Hepatocyte (in vitro differentiated cells): ENCODE measurements around the gene BORCS8. TPM values are rescaled to one million over a fixed set of nuclear protein-coding genes. Genes with fewer than 3 reads are reported as not detected.
"Not testable (repeated sequence)": the region's sequence is repeated elsewhere in the genome, so short reads cannot be mapped to it uniquely, and the experiment has no call there.

Experiments used
- DNase-seq: peaks from one replicate; pipeline ENCODE4 v3.0.0-alpha.2; 2016; ENCODE audit warnings: low spot score
- H2AFZ ChIP-seq: fragments of 200-600 bp; sonication (generic); 2 replicates; pipeline ENCODE4 v1.6.0; 2016; ENCODE audit warnings: antibody characterized with exemption, mild to moderate bottlenecking
- H3K27ac ChIP-seq: fragments of 200-600 bp; sonication (generic); 2 replicates; pipeline ENCODE4 v1.5.1; 2016; ENCODE audit warnings: mild to moderate bottlenecking
- H3K27me3 ChIP-seq: fragments of 200-600 bp; sonication (generic); 2 replicates; pipeline ENCODE4 v1.6.1; 2016
- H3K36me3 ChIP-seq: fragments of 200-600 bp; sonication (generic); replicated peaks from 2 replicates; pipeline ENCODE4 v1.5.1; 2016; ENCODE audit warnings: low read depth; ENCODE audit not compliant: insufficient read depth
- H3K4me1 ChIP-seq: fragments of 200-600 bp; sonication (generic); 2 replicates; pipeline ENCODE4 v1.5.1; 2016; ENCODE audit warnings: mild to moderate bottlenecking, moderate library complexity; ENCODE audit not compliant: insufficient read depth
- H3K4me2 ChIP-seq: fragments of 200-600 bp; sonication (generic); 2 replicates; pipeline ENCODE4 v1.6.0; 2016
- H3K4me3 ChIP-seq: fragments of 200-600 bp; sonication (generic); 2 replicates; pipeline ENCODE4 v1.5.1; 2016; ENCODE audit warnings: mild to moderate bottlenecking
- H3K79me2 ChIP-seq: fragments of 200-600 bp; sonication (generic); 2 replicates; pipeline ENCODE4 v1.6.0; 2017; ENCODE audit warnings: mild to moderate bottlenecking
- H3K9me2 ChIP-seq: fragments of 200-600 bp; sonication (generic); replicated peaks from 2 replicates; pipeline ENCODE4 v1.6.0; 2017; ENCODE audit warnings: mild to moderate bottlenecking; ENCODE audit not compliant: insufficient read depth
- H3K9me3 ChIP-seq: fragments of 200-600 bp; sonication (generic); 2 replicates; pipeline ENCODE4 v1.5.1; 2016; ENCODE audit warnings: low read depth, mild to moderate bottlenecking
- H4K20me1 ChIP-seq: fragments of 200-600 bp; sonication (generic); 2 replicates; pipeline ENCODE4 v1.6.0; 2016; ENCODE audit warnings: mild to moderate bottlenecking; ENCODE audit not compliant: insufficient read depth, poor library complexity, severe bottlenecking
- CTCF ChIP-seq: fragments of 200-600 bp; sonication (generic); IDR thresholded peaks from 2 replicates; pipeline ENCODE4 v1.5.1; 2016; ENCODE audit warnings: antibody characterized with exemption, mild to moderate bottlenecking; ENCODE audit not compliant: poor library complexity
- EZH2 ChIP-seq: fragments of 200-600 bp; sonication (generic); IDR thresholded peaks from 2 replicates; pipeline ENCODE4 v1.6.1; 2016; ENCODE audit warnings: antibody characterized with exemption, mild to moderate bottlenecking, borderline replicate concordance
- EZH2phosphoT487 ChIP-seq: fragments of 200-600 bp; sonication (generic); IDR thresholded peaks from one replicate; pipeline ENCODE4 v1.6.1; 2018; ENCODE audit warnings: antibody characterized with exemption, mild to moderate bottlenecking, low read depth, moderate library complexity; ENCODE audit not compliant: unreplicated experiment, severe bottlenecking
- WGBS: methylation state at CpG from one replicate; pipeline ENCODE4 v1.1.6; 2016; ENCODE audit warnings: low lambda C conversion rate; ENCODE audit errors: missing lambda C conversion rate; 5-methylcytosine and 5-hydroxymethylcytosine counted together
- polyA plus RNA-seq: library from polyadenylated mRNA; unstranded; fragments of >200 nt; fragmentation: Nextera tagmentation; extraction: Ambion mirVana; gene quantifications from 2 replicates; pipeline ENCODE4 v1.2.1, GENCODE V29; 2016
- total RNA-seq: library from RNA; depleted of rRNA; stranded (reverse); fragments of >200 nt; gene quantifications from 2 replicates; pipeline ENCODE4 v1.2.3, GENCODE V29; 2014

BORCS8 gene
- total and polyA plus RNA-seq, 2 experiments from 2014 or later: 13.1 to 25.6 TPM

GRCh38 chr19:19176950-19177349 lies 15.0 kb downstream of the BORCS8 start:
- Histone ChIP-seq H3K27ac (no peak overlapping the region), H3K27me3 (no peaks in the 10 kb centered on the region), H3K36me3 (no peaks in the 10 kb centered on the region), H3K9me3 (no peaks in the 10 kb centered on the region), H3K4me3 (no peak overlapping the region), H3K9me2 (no peaks in the 10 kb centered on the region), H2AFZ (no peak overlapping the region), H3K4me1 (peaks cover 4% of the 10 kb centered on the region), H3K4me2 (no peak overlapping the region), H4K20me1 (no peaks in the 10 kb centered on the region), H3K79me2 (no peaks in the 10 kb centered on the region)
- DNase-seq: no peak
- 80% methylated on average over 8 of the region's 8 CpGs for WGBS
- TF ChIP-seq EZH2phosphoT487 (no peak), EZH2 (no peak), CTCF (no peak)

DNA sequence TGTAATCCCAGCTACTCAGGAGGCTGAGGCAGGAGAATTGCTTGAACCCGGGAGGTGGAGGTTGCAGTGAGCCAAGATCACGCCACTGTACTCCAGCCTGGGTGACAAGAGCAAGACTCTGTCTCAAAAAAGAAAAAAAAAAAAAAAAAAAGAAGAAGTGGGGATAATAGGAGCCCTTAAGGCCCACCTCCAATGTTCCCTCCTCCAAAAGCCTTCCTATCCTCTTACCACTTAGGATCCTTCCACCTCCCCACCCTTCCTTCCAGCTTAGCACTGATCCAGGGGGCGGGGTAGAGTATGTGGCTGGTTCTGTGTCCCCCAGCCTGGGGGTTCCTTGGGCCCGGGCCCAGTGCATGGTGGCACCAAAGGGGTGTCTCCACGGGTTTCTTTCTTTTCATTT lies 18.7 kb downstream of the BORCS8 start:
- not testable (repeated sequence) for H3K9me2 ChIP-seq, H3K27me3 ChIP-seq, H3K36me3 ChIP-seq, DNase-seq, H3K4me2 ChIP-seq, H3K4me1 ChIP-seq, H2AFZ ChIP-seq, H3K27ac ChIP-seq, H3K4me3 ChIP-seq, H3K79me2 ChIP-seq, H3K9me3 ChIP-seq, H4K20me1 ChIP-seq
- 99% methylated on average over 5 of the region's 5 CpGs for WGBS

DNA sequence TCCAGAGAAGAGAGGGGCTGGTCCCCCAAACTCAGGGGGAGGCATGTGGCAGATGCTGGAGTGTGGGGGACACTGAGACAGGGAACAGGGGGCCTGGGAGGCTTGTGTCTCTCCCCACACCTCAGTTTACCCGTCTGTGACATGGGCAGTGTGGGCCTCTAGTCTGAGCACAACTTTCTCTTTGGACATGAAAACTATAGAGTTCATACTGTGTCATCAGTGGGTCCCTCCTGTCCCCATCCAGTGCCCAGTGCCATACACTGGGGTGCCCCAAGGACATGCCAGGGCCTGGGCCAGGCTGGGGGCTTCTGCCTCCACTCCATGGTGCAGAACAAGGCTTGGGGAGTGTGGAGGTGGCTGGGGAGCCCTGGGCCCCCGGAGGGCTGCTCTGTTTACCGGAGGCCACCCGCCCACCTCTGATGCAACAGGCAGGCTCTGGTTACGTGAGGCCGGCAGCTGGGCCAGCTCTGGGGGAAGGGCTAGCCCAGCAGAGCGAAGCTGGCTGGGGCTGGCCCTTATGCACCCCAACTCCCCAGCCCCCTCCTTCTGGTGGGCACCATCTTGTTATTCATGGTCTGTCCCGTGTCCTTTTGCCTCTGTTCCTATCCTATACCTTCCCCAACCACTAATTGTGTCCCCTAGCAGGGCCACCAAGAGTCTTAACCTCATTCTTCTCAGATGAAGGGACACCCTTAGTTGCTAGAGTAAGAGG lies 20.0 kb downstream of the BORCS8 start:
- TF ChIP-seq EZH2 (no peak), EZH2phosphoT487 (no peak), CTCF (no peak)
- Histone ChIP-seq H3K4me2 (peak overlapping the region; percentile 56), H3K27me3 (no peaks in the 10 kb centered on the region), H3K9me3 (no peaks in the 10 kb centered on the region), H3K4me3 (no peak overlapping the region), H3K9me2 (no peaks in the 10 kb centered on the region), H3K4me1 (peaks cover 10% of the 10 kb centered on the region), H3K36me3 (no peaks in the 10 kb centered on the region), H4K20me1 (no peaks in the 10 kb centered on the region), H2AFZ (no peak overlapping the region), H3K79me2 (no peaks in the 10 kb centered on the region), H3K27ac (peak overlapping the region; percentile 79)
- 43% methylated on average over 8 of the region's 8 CpGs for WGBS
- DNase-seq: peak; percentile 69

GRCh38 chr19:19170873-19171672 lies 20.9 kb downstream of the BORCS8 start:
- H3K4me2 ChIP-seq: peak overlapping the region; percentile 86
- no peak for DNase-seq
- H3K27me3 ChIP-seq: no peaks in the 10 kb centered on the region
- no peaks in the 10 kb centered on the region for H3K9me2 ChIP-seq
- H3K9me3 ChIP-seq: no peaks in the 10 kb centered on the region
- TF ChIP-seq EZH2: no peak
- TF ChIP-seq EZH2phosphoT487: no peak
- TF ChIP-seq CTCF: no peak
- no peaks in the 10 kb centered on the region for H3K36me3 ChIP-seq
- H2AFZ ChIP-seq: no peak overlapping the region
- no peak overlapping the region for H3K27ac ChIP-seq
- no peaks in the 10 kb centered on the region for H3K79me2 ChIP-seq
- 74% methylated on average over 6 of the region's 6 CpGs for WGBS
- no peak overlapping the region for H3K4me3 ChIP-seq
- H4K20me1 ChIP-seq: no peaks in the 10 kb centered on the region
- peaks cover 10% of the 10 kb centered on the region for H3K4me1 ChIP-seq
